GM23248 (cell line): ENCODE results near the gene H1-8.

Experiments
- EZH2 ChIP-seq: fragments of 200-600 bp; sonication (generic); IDR thresholded peaks from 2 replicates; pipeline ENCODE4 v1.6.1; 2018; ENCODE audit warnings: antibody characterized with exemption, mild to moderate bottlenecking; ENCODE audit not compliant: insufficient read depth, poor library complexity, severe bottlenecking
- EZH2phosphoT487 ChIP-seq: fragments of 200-600 bp; sonication (generic); IDR thresholded peaks from 2 replicates; pipeline ENCODE4 v1.6.1; 2018; ENCODE audit warnings: antibody characterized with exemption, moderate library complexity, mild to moderate bottlenecking, low read depth; ENCODE audit not compliant: insufficient read depth

- TF ChIP-seq EZH2phosphoT487 (no peak), EZH2 (no peak)
These were observed 21.0 kb downstream of the H1-8 start for GRCh38 chr3:129563850-129564535.
